ENCODE results near the gene CCDC92B. TPM values are rescaled to one million over a fixed set of nuclear protein-coding genes. Genes with fewer than 3 reads are reported as not detected.

CCDC92B gene
- total and polyA plus RNA-seq, 10 of the 15 experiments (the other 5 are each of a cell fraction or from before 2014, with no cell fraction given), result not detected

DNA sequence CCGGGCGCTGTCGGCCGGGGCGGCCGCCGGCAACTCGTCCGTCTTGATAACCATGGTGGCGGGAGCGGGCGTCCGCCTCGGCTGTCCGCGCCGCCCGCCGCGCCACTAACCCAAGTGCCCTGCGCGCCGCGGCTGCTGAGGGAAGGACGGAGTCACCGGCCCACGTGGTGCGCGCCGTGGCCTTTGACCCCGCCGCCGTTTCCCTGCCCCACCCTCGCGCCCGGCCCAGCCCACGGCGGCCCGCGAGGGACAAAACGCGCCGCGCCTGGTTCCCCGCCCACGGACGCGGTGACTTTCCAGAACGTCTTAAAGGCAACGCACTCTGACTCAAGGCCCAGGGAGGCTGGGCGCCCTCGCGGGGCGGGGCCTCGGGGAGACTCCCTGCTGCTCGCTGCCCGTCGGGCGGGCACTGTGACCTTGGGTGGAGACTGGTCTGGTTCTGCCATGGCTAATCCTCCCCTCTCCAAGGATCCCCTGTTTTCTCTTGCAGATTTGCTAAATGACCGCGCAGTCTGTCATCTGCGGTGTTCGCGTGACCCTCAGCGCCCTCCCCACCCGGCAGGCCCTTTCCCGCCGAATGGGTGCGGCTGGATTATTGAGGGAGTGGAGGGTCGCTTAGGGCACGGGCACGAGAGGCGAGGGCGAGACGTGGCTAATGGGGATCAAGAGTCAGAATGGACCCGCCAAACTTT lies 37.7 kb downstream of the CCDC92B start, which contains the start of gene CLUH (continued):
- TF ChIP-seq, protein P1, sequence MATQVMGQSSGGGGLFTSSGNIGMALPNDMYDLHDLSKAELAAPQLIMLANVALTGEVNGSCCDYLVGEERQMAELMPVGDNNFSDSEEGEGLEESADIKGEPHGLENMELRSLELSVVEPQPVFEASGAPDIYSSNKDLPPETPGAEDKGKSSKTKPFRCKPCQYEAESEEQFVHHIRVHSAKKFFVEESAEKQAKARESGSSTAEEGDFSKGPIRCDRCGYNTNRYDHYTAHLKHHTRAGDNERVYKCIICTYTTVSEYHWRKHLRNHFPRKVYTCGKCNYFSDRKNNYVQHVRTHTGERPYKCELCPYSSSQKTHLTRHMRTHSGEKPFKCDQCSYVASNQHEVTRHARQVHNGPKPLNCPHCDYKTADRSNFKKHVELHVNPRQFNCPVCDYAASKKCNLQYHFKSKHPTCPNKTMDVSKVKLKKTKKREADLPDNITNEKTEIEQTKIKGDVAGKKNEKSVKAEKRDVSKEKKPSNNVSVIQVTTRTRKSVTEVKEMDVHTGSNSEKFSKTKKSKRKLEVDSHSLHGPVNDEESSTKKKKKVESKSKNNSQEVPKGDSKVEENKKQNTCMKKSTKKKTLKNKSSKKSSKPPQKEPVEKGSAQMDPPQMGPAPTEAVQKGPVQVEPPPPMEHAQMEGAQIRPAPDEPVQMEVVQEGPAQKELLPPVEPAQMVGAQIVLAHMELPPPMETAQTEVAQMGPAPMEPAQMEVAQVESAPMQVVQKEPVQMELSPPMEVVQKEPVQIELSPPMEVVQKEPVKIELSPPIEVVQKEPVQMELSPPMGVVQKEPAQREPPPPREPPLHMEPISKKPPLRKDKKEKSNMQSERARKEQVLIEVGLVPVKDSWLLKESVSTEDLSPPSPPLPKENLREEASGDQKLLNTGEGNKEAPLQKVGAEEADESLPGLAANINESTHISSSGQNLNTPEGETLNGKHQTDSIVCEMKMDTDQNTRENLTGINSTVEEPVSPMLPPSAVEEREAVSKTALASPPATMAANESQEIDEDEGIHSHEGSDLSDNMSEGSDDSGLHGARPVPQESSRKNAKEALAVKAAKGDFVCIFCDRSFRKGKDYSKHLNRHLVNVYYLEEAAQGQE (IDR thresholded peaks at IDR 0.05; ENCODE audit: low read depth, low read length), result no peak
- TF ChIP-seq KAT2A (conservative IDR thresholded peaks at IDR 0.05; ENCODE audit: control insufficient read depth, low read depth, low read length) (no peak), RFX5 (IDR thresholded peaks at IDR 0.05; ENCODE audit: low read depth, low read length) (no peak), PAX5 (IDR thresholded peaks at IDR 0.05; ENCODE audit: borderline replicate concordance, low read depth, low read length) (0 out of 2 replicates have a peak, but pooled peaks have one; percentile 58), RB1 (IDR thresholded peaks at IDR 0.05; ENCODE audit: borderline replicate concordance) (peak; percentile 69; the same call in 1 of the 2 replicates), SUPT20H (IDR thresholded peaks at IDR 0.05; ENCODE audit: borderline replicate concordance, control insufficient read depth, low read depth, low read length) (no peak), ZNF24 (IDR thresholded peaks at IDR 0.05) (no peak), CBX5 (IDR thresholded peaks at IDR 0.05; ENCODE audit: low read depth) (no peak), BCL11A (IDR thresholded peaks at IDR 0.05; ENCODE audit: low read depth, low read length) (no peak), YBX1 (IDR thresholded peaks at IDR 0.05) (no peak), BACH1 (IDR thresholded peaks at IDR 0.05; ENCODE audit: borderline replicate concordance) (peak; percentile 16; the same call in 1 of the 2 replicates), DPF2 (IDR thresholded peaks at IDR 0.05) (peak; percentile 47; the same call in 1 of the 2 replicates)
- TF ChIP-seq, protein P2, sequence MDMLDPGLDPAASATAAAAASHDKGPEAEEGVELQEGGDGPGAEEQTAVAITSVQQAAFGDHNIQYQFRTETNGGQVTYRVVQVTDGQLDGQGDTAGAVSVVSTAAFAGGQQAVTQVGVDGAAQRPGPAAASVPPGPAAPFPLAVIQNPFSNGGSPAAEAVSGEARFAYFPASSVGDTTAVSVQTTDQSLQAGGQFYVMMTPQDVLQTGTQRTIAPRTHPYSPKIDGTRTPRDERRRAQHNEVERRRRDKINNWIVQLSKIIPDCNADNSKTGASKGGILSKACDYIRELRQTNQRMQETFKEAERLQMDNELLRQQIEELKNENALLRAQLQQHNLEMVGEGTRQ (IDR thresholded peaks at IDR 0.05; ENCODE audit: borderline replicate concordance, low read depth, low read length), result peak; percentile 85
- TF ChIP-seq, protein P3, sequence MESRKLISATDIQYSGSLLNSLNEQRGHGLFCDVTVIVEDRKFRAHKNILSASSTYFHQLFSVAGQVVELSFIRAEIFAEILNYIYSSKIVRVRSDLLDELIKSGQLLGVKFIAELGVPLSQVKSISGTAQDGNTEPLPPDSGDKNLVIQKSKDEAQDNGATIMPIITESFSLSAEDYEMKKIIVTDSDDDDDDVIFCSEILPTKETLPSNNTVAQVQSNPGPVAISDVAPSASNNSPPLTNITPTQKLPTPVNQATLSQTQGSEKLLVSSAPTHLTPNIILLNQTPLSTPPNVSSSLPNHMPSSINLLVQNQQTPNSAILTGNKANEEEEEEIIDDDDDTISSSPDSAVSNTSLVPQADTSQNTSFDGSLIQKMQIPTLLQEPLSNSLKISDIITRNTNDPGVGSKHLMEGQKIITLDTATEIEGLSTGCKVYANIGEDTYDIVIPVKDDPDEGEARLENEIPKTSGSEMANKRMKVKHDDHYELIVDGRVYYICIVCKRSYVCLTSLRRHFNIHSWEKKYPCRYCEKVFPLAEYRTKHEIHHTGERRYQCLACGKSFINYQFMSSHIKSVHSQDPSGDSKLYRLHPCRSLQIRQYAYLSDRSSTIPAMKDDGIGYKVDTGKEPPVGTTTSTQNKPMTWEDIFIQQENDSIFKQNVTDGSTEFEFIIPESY (IDR thresholded peaks at IDR 0.05), result no peak
- TF ChIP-seq, protein P4, sequence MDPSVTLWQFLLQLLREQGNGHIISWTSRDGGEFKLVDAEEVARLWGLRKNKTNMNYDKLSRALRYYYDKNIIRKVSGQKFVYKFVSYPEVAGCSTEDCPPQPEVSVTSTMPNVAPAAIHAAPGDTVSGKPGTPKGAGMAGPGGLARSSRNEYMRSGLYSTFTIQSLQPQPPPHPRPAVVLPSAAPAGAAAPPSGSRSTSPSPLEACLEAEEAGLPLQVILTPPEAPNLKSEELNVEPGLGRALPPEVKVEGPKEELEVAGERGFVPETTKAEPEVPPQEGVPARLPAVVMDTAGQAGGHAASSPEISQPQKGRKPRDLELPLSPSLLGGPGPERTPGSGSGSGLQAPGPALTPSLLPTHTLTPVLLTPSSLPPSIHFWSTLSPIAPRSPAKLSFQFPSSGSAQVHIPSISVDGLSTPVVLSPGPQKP (IDR thresholded peaks at IDR 0.05; ENCODE audit: low read depth, low read length), result peak; percentile 43; the same call in 1 of the 2 replicates
- TF ChIP-seq, protein P5, sequence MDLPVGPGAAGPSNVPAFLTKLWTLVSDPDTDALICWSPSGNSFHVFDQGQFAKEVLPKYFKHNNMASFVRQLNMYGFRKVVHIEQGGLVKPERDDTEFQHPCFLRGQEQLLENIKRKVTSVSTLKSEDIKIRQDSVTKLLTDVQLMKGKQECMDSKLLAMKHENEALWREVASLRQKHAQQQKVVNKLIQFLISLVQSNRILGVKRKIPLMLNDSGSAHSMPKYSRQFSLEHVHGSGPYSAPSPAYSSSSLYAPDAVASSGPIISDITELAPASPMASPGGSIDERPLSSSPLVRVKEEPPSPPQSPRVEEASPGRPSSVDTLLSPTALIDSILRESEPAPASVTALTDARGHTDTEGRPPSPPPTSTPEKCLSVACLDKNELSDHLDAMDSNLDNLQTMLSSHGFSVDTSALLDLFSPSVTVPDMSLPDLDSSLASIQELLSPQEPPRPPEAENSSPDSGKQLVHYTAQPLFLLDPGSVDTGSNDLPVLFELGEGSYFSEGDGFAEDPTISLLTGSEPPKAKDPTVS (IDR thresholded peaks at IDR 0.05; ENCODE audit: low read depth, low read length), result no peak; the same call in 1 of the 2 replicates
- TF ChIP-seq, protein P6, sequence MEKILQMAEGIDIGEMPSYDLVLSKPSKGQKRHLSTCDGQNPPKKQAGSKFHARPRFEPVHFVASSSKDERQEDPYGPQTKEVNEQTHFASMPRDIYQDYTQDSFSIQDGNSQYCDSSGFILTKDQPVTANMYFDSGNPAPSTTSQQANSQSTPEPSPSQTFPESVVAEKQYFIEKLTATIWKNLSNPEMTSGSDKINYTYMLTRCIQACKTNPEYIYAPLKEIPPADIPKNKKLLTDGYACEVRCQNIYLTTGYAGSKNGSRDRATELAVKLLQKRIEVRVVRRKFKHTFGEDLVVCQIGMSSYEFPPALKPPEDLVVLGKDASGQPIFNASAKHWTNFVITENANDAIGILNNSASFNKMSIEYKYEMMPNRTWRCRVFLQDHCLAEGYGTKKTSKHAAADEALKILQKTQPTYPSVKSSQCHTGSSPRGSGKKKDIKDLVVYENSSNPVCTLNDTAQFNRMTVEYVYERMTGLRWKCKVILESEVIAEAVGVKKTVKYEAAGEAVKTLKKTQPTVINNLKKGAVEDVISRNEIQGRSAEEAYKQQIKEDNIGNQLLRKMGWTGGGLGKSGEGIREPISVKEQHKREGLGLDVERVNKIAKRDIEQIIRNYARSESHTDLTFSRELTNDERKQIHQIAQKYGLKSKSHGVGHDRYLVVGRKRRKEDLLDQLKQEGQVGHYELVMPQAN (conservative IDR thresholded peaks at IDR 0.05), result peak; percentile 85

Data from GM12878 (cell line).